IMR-90 (cell line): ENCODE results near the gene ZBTB24.

ENCODE experiments used
- BHLHE40 ChIP-seq: fragments of 150-350 bp; IDR thresholded peaks from 2 replicates; pipeline ENCODE4 v1.6.1; 2016; ENCODE audit warnings: mild to moderate bottlenecking, low read depth, low read length
- CEBPB ChIP-seq: IDR thresholded peaks from 2 replicates; pipeline ENCODE4 v1.6.1; 2012; ENCODE audit warnings: low read depth, low read length, improper control_type of control experiment
- CHD1 ChIP-seq: IDR thresholded peaks from 2 replicates; pipeline ENCODE4 v1.6.1; 2012; ENCODE audit warnings: low read depth, low read length, improper control_type of control experiment
- FOS ChIP-seq: fragments of 150-350 bp; IDR thresholded peaks from 2 replicates; pipeline ENCODE4 v1.6.1; 2016; ENCODE audit warnings: low read depth, low read length
- MAZ ChIP-seq: IDR thresholded peaks from 2 replicates; pipeline ENCODE4 v1.6.1; 2012; ENCODE audit warnings: low read depth, mild to moderate bottlenecking, low read length, improper control_type of control experiment, moderate library complexity, borderline replicate concordance
- MXI1 ChIP-seq: IDR thresholded peaks from 2 replicates; pipeline ENCODE4 v1.6.1; 2012; ENCODE audit warnings: low read depth, mild to moderate bottlenecking, low read length, moderate library complexity, borderline replicate concordance
- NFE2L2 ChIP-seq: fragments of 150-350 bp; IDR thresholded peaks from 2 replicates; pipeline ENCODE4 v1.6.1; 2016; ENCODE audit warnings: low read depth, mild to moderate bottlenecking, low read length
- POLR2A ChIP-seq: IDR thresholded peaks from 2 replicates; pipeline ENCODE4 v1.6.1; 2012; ENCODE audit warnings: mild to moderate bottlenecking, low read depth, low read length
- RAD21 ChIP-seq: IDR thresholded peaks from 2 replicates; pipeline ENCODE4 v1.6.1; 2012; ENCODE audit warnings: low read length, improper control_type of control experiment
- RFX5 ChIP-seq: IDR thresholded peaks from 2 replicates; pipeline ENCODE4 v1.8.0; 2012; ENCODE audit warnings: low read depth, mild to moderate bottlenecking, low read length, moderate library complexity
- SMC3 ChIP-seq: fragments of 150-350 bp; IDR thresholded peaks from 2 replicates; pipeline ENCODE4 v1.6.1; 2016; ENCODE audit warnings: low read depth, mild to moderate bottlenecking, antibody characterized with exemption, low read length, moderate library complexity
- TF ChIP-seq, protein P1 (sequence below): conservative IDR thresholded peaks from 2 replicates; pipeline ENCODE4 v1.5.1; 2012; ENCODE audit warnings: mild to moderate bottlenecking, low read depth, low read length, improper control_type of control experiment
- TF ChIP-seq, protein P2 (sequence below): fragments of 150-350 bp; IDR thresholded peaks from 2 replicates; pipeline ENCODE4 v1.6.1; 2016; ENCODE audit warnings: low read depth, mild to moderate bottlenecking, low read length, moderate library complexity, borderline replicate concordance
- TF ChIP-seq, protein P3 (sequence below): fragments of 150-350 bp; IDR thresholded peaks from 2 replicates; pipeline ENCODE4 v1.6.1; 2017; ENCODE audit warnings: mild to moderate bottlenecking, antibody characterized with exemption, low read length, low read depth

DNA sequence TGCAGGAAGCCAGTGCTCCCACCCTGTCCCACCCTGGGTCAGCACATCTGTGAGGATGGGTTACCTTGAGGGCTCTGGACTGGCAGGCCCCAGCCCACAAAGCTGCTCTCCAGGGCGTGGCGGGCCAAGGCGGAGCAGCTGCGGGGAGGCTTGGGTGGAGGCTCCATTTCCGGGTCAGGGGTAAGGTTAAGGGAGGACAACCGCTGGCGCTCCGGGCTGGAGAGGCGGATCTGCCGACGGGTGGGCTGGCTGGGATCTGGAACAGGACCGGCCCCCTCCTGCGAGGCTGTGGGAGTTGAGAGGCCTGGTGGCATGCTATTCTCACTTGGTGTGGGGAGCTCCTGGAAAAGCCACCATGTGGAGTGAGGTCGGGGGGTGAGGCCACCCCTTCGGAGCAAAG lies 36.9 kb downstream of the ZBTB24 start:
- TF ChIP-seq FOS (no peak), MXI1 (no peak), RFX5 (no peak), POLR2A (no peak), NFE2L2 (no peak), MAZ (no peak), RAD21 (no peak), BHLHE40 (no peak), SMC3 (no peak), CEBPB (no peak), CHD1 (no peak)
- TF ChIP-seq, protein P1, sequence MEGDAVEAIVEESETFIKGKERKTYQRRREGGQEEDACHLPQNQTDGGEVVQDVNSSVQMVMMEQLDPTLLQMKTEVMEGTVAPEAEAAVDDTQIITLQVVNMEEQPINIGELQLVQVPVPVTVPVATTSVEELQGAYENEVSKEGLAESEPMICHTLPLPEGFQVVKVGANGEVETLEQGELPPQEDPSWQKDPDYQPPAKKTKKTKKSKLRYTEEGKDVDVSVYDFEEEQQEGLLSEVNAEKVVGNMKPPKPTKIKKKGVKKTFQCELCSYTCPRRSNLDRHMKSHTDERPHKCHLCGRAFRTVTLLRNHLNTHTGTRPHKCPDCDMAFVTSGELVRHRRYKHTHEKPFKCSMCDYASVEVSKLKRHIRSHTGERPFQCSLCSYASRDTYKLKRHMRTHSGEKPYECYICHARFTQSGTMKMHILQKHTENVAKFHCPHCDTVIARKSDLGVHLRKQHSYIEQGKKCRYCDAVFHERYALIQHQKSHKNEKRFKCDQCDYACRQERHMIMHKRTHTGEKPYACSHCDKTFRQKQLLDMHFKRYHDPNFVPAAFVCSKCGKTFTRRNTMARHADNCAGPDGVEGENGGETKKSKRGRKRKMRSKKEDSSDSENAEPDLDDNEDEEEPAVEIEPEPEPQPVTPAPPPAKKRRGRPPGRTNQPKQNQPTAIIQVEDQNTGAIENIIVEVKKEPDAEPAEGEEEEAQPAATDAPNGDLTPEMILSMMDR, result no peak
- TF ChIP-seq, protein P2, sequence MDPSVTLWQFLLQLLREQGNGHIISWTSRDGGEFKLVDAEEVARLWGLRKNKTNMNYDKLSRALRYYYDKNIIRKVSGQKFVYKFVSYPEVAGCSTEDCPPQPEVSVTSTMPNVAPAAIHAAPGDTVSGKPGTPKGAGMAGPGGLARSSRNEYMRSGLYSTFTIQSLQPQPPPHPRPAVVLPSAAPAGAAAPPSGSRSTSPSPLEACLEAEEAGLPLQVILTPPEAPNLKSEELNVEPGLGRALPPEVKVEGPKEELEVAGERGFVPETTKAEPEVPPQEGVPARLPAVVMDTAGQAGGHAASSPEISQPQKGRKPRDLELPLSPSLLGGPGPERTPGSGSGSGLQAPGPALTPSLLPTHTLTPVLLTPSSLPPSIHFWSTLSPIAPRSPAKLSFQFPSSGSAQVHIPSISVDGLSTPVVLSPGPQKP, result no peak
- TF ChIP-seq, protein P3, sequence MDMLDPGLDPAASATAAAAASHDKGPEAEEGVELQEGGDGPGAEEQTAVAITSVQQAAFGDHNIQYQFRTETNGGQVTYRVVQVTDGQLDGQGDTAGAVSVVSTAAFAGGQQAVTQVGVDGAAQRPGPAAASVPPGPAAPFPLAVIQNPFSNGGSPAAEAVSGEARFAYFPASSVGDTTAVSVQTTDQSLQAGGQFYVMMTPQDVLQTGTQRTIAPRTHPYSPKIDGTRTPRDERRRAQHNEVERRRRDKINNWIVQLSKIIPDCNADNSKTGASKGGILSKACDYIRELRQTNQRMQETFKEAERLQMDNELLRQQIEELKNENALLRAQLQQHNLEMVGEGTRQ, result no peak
